Type B pancreatic cell (in vitro differentiated cells): ENCODE data around the gene NCAPH2. TPM values are rescaled to one million over a fixed set of nuclear protein-coding genes. Genes with fewer than 3 reads are reported as not detected.

Experiments
- DNase-seq: peaks from one replicate; pipeline ENCODE4 v3.0.0; 2021; ENCODE audit warnings: mixed read lengths; ENCODE audit not compliant: unreplicated experiment; ENCODE audit errors: extremely low spot score
- H3K27ac Mint-ChIP-seq: 2 replicates; pipeline ENCODE4 v1.8.0; 2021; ENCODE audit warnings: mild to moderate bottlenecking, mixed read lengths
- H3K27me3 Mint-ChIP-seq: 2 replicates; pipeline ENCODE4 v1.8.0; 2021; ENCODE audit warnings: mixed read lengths
- H3K36me3 Mint-ChIP-seq: 2 replicates; pipeline ENCODE4 v1.8.0; 2021; ENCODE audit warnings: mixed read lengths
- H3K4me1 Mint-ChIP-seq: one replicate; pipeline ENCODE4 v1.8.0; 2021; ENCODE audit warnings: mixed read lengths; ENCODE audit not compliant: unreplicated experiment
- H3K4me3 Mint-ChIP-seq: 2 replicates; pipeline ENCODE4 v1.8.0; 2021; ENCODE audit warnings: mild to moderate bottlenecking, mixed read lengths
- H3K9me3 Mint-ChIP-seq: 2 replicates; pipeline ENCODE4 v1.8.0; 2021; ENCODE audit warnings: mixed read lengths
- total RNA-seq: library from RNA; stranded (reverse); gene quantifications from 2 replicates; pipeline ENCODE4 v1.2.1, GENCODE V29; 2021; ENCODE audit warnings: low replicate concordance
- TF ChIP-seq, protein P1 (sequence below): fragments of 200-600 bp; sonication (generic); conservative IDR thresholded peaks from 2 replicates; pipeline ENCODE4 v1.5.0; 2021; ENCODE audit warnings: antibody characterized with exemption, mild to moderate bottlenecking

Gene NCAPH2
- total RNA-seq, 1 donor from 2014 or later = 75.2 TPM

DNA sequence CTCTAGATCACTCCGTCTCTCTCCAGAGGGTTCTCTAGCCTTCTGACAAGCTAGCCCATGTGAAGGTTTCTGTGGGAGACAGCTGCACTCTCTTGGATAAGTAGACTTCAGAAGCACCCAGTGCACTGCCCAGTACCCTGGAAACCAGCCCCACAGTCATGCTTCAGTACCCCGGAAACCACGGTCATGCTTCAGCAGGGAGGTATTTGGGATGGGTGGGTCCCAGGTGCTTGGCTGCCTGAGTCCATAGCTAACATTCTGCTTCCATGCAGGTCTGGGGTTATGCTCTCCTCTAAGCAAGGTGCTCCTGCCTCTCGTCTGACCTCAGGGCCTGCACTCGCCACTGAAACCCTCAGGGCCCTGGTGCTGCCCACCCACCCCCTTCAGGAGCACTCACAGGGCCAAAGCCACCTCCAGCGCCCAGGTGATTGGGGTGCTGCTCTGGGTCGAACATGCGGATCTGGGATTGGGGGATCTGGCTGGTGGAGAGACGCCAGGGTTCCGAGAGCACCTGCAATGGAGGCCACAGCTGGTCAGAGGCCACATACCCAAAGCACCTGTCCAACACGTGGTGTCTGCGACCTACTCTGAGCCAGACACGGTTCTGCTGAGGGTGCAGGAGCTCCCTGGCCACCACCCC, 62.0 kb downstream of the NCAPH2 start:
- H3K27me3 Mint-ChIP-seq = no peaks in the 10 kb centered on the region
- H3K4me1 Mint-ChIP-seq = no peaks in the 10 kb centered on the region
- H3K9me3 Mint-ChIP-seq = no peaks in the 10 kb centered on the region
- peaks cover 3% of the 10 kb centered on the region for H3K36me3 Mint-ChIP-seq
- no peak for DNase-seq
- TF ChIP-seq, protein P1, sequence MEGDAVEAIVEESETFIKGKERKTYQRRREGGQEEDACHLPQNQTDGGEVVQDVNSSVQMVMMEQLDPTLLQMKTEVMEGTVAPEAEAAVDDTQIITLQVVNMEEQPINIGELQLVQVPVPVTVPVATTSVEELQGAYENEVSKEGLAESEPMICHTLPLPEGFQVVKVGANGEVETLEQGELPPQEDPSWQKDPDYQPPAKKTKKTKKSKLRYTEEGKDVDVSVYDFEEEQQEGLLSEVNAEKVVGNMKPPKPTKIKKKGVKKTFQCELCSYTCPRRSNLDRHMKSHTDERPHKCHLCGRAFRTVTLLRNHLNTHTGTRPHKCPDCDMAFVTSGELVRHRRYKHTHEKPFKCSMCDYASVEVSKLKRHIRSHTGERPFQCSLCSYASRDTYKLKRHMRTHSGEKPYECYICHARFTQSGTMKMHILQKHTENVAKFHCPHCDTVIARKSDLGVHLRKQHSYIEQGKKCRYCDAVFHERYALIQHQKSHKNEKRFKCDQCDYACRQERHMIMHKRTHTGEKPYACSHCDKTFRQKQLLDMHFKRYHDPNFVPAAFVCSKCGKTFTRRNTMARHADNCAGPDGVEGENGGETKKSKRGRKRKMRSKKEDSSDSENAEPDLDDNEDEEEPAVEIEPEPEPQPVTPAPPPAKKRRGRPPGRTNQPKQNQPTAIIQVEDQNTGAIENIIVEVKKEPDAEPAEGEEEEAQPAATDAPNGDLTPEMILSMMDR = no peak
- no peak overlapping the region for H3K4me3 Mint-ChIP-seq
- H3K27ac Mint-ChIP-seq = no peak overlapping the region

GRCh38 chr22:50570861-50571260, 62.8 kb downstream of the NCAPH2 start:
- peaks cover 3% of the 10 kb centered on the region for H3K36me3 Mint-ChIP-seq
- no peak overlapping the region for H3K27ac Mint-ChIP-seq
- no peaks in the 10 kb centered on the region for H3K9me3 Mint-ChIP-seq
- TF ChIP-seq, protein P1 = no peak
- H3K4me3 Mint-ChIP-seq = no peak overlapping the region
- no peaks in the 10 kb centered on the region for H3K4me1 Mint-ChIP-seq
- H3K27me3 Mint-ChIP-seq = no peaks in the 10 kb centered on the region
- DNase-seq = no peak

DNA sequence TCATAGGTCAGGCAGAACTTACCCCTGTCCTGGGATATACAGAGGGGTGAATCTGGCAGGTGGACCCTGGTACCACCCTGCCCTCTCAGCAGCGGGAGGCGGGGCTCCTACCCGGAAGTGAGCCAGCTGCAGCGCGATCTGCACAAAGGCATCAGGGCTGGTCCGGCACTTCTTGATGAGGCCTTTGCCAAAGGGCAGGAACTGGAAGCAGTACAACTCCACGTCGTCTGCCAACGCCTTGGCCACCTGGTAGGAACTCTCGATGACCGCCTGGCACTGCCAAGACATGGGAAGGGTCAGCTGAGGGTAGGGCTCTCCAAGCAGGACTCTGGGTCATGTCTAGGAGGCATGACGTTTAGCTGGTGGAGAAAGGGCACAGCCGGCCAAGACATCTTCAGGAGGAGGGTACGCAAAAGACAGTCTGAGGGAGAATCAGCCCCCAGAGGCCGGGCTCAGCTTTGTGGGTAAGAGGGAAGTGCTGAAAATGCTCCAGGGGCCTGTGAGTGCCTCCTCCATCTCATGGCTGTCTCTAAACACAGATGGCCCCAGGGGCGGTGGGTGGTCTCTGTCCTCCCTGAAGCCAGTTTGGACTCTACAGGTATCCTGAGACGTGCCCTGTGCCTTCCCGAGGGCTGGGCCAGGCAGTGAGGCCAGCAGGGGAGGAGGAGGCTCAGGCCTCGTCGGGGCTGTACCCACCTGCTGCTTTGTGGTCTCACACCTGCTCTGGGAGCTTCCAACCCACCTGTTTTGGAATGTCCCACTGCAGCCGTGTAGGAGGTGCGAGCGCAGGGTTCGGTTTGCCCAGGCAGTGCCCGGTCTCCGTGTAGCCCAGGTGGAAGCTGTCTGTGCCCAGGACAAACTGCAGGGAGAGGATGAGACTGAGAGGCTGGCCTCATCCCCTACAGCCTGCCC, 63.5 kb downstream of the NCAPH2 start:
- Mint-ChIP-seq H3K27ac (no peak overlapping the region), H3K4me1 (no peaks in the 10 kb centered on the region), H3K4me3 (no peak overlapping the region), H3K36me3 (peaks cover 3% of the 10 kb centered on the region), H3K9me3 (no peaks in the 10 kb centered on the region), H3K27me3 (no peaks in the 10 kb centered on the region)
- DNase-seq = no peak
- TF ChIP-seq, protein P1 = no peak

GRCh38 chr22:50572965-50573364, 64.9 kb downstream of the NCAPH2 start:
- Mint-ChIP-seq H3K36me3 (peaks cover 3% of the 10 kb centered on the region), H3K4me1 (no peaks in the 10 kb centered on the region), H3K4me3 (no peak overlapping the region), H3K27me3 (no peaks in the 10 kb centered on the region), H3K27ac (no peak overlapping the region), H3K9me3 (no peaks in the 10 kb centered on the region)
- TF ChIP-seq, protein P1 = no peak
- DNase-seq = no peak

- H3K9me3 Mint-ChIP-seq = no peaks in the 10 kb centered on the region
- no peaks in the 10 kb centered on the region for H3K4me1 Mint-ChIP-seq
- H3K27ac Mint-ChIP-seq = no peak overlapping the region
- H3K4me3 Mint-ChIP-seq = no peak overlapping the region
- H3K27me3 Mint-ChIP-seq = no peaks in the 10 kb centered on the region
- no peak for DNase-seq
- peaks cover 3% of the 10 kb centered on the region for H3K36me3 Mint-ChIP-seq
- TF ChIP-seq, protein P1 = no peak
Observed at GRCh38 chr22:50573491-50574382, 65.7 kb downstream of the NCAPH2 start.
